Spinal cord (tissue), 10 donors: Measurements from ENCODE around the gene FHDC1. TPM values are rescaled to one million over a fixed set of nuclear protein-coding genes. Genes with fewer than 3 reads are reported as not detected.

ENCODE experiments used
- DNase-seq, 6 donors: peaks; one replicate each; pipeline versions ENCODE4 v3.0.0 to v3.0.0-alpha.2; 2013 to 2015; ENCODE audit warnings: low spot score in 6 of 6, low read depth in 4 of 6
- H3K27ac ChIP-seq: one replicate; pipeline ENCODE4 v1.5.1; 2013; ENCODE audit warnings: low read depth, low read length, control low read depth
- H3K27me3 ChIP-seq: one replicate; pipeline ENCODE4 v1.6.1; 2013; ENCODE audit warnings: low read length; ENCODE audit not compliant: control insufficient read depth, insufficient read depth
- H3K36me3 ChIP-seq: one replicate; pipeline ENCODE4 v1.6.1; 2013; ENCODE audit warnings: low read length; ENCODE audit not compliant: control insufficient read depth, insufficient read depth
- H3K4me1 ChIP-seq: one replicate; pipeline ENCODE4 v1.6.1; 2013; ENCODE audit warnings: low read length; ENCODE audit not compliant: control insufficient read depth, insufficient read depth
- H3K4me3 ChIP-seq: one replicate; pipeline ENCODE4 v1.5.1; 2013; ENCODE audit warnings: low read depth, low read length, control low read depth
- H3K9me3 ChIP-seq: one replicate; pipeline ENCODE4 v1.6.1; 2013; ENCODE audit warnings: low read length; ENCODE audit not compliant: control insufficient read depth, insufficient read depth
- WGBS: methylation state at CpG from one replicate; pipeline ENCODE4 v1.1.5; 2013; ENCODE audit warnings: missing lambda C conversion rate; ENCODE audit not compliant: insufficient coverage; 5-methylcytosine and 5-hydroxymethylcytosine counted together
- polyA plus RNA-seq, 2 donors: library from polyadenylated mRNA; unstranded; fragments of 120-200 nt; gene quantifications; one replicate each; pipeline ENCODE4 v1.2.1, GENCODE V29; 2013; ENCODE audit not compliant: insufficient read length in 2 of 2
- total RNA-seq, 2 donors: library from RNA; depleted of rRNA in 1 of 2; stranded (reverse); fragments of 120-200 nt in 1 of 2; fragments of >200 nt in 1 of 2; gene quantifications; one replicate each; pipeline versions ENCODE4 v1.2.3 to v1.2.4, GENCODE V29; 2013 to 2014
- donor health status: healthy.

FHDC1 gene
- total and polyA plus RNA-seq, 4 donors = 2.5 to 8.1 (median 5.9) TPM

DNA sequence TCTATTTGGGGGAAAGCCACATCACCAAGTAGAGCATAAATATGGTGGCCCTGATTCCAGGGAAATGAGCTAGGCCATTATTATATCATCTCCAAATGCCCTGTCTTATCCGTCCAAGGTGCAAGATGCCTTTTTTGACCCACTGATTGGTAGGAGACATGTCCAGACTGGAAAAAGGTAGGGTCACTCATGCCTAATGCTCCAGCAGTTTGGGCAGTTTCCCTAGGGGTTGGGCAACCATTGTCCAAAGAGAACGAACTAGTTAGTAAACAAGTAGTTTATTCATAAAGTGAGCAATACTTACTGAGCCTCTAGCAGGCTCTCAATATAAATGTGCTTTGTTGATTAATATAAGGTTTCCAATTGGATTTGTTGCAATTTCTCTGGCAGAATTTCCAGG, 6.2 kb downstream of the FHDC1 start:
- Histone ChIP-seq H3K4me3 (no peak overlapping the region), H3K27ac (no peak overlapping the region), H3K36me3 (no peaks in the 10 kb centered on the region), H3K4me1 (peaks cover 11% of the 10 kb centered on the region), H3K9me3 (no peaks in the 10 kb centered on the region), H3K27me3 (peaks cover 15% of the 10 kb centered on the region)
- 100% methylated on average over 1 of the region's 2 CpGs for WGBS
- no peak for DNase-seq

DNA sequence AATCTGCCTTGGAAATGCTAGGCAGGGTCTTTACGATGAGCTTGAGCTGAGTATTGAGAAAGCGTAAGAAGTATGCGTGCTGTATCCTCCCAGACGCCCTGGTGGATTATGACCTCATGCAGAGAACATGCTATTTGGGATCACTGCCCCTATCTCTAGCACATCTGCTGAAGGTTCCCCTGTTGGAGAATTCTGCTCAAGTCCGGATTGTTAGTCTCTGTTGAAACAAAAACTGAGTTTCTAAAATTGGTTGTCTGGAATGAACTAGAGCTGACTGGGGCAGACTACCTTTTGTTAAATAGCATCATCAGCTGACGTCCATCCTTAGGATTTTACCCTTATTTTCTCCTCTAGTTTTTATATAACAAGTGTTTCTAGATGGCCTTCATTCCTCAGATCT, 7.5 kb downstream of the FHDC1 start:
- no peak for DNase-seq
- no peaks in the 10 kb centered on the region for H3K9me3 ChIP-seq
- peaks cover under 1% of the 10 kb centered on the region for H3K4me1 ChIP-seq
- H3K4me3 ChIP-seq = no peak overlapping the region
- no peaks in the 10 kb centered on the region for H3K36me3 ChIP-seq
- peaks cover 8% of the 10 kb centered on the region for H3K27me3 ChIP-seq
- 89% methylated on average over 4 of the region's 6 CpGs for WGBS
- no peak overlapping the region for H3K27ac ChIP-seq

DNA sequence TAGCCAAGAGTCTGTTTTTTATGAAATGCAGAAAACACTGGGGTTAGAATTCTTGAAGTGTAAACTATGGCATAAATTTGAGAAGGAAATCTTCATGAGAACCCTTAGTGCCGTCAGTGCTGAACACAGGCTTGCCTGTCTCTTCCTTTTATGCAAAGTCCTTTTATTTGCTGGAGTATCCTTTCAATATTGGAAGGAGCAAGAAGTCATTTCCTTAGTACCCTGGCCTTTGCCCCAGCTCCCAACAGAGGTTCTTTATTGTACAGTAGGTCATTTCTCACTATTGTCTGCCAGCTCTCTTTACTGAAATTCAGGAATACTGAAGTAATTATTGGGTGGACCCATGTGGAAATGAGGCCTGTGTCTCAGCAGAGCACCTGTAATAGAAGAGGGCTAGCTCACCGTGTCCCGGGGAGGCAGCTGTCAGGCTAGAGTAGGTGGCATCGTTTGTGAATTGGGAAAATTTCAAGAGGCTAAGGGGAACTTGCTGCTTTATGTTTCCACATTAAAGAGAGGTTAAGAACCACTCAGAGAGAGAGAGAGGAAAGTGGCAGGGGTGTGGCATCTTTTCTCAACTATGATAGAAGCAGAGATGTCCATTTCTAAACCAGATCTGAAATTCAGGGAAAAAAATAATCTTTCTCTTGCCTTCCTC, 8.7 kb downstream of the FHDC1 start:
- H3K4me1 ChIP-seq = peaks cover 3% of the 10 kb centered on the region
- no peak for DNase-seq
- no peak overlapping the region for H3K4me3 ChIP-seq
- peaks cover 4% of the 10 kb centered on the region for H3K27me3 ChIP-seq
- WGBS = 63% methylated on average over 4 of the region's 4 CpGs
- no peak overlapping the region for H3K27ac ChIP-seq
- no peaks in the 10 kb centered on the region for H3K9me3 ChIP-seq
- H3K36me3 ChIP-seq = no peaks in the 10 kb centered on the region

DNA sequence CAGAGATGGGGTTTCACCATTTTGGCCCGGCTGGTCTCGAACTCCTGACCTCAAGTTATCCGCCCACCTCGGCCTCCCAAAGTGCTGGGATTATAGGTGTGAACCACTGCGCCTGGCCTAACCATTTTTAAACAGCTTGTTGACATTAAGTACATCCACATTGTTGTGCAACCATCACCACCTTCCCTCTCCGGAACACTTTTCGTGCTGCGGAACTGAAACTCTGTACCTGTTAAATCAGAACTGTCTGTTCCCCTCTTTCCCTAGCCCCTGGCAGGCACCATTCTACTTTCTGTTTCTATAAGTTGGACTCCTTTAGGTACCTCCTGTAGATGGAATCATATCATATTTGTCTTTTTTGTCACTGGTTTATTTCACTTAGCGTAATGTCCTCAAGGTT, 9.5 kb downstream of the FHDC1 start:
- Histone ChIP-seq H3K4me3 (no peak overlapping the region), H3K27me3 (no peaks in the 10 kb centered on the region), H3K36me3 (no peaks in the 10 kb centered on the region), H3K9me3 (no peaks in the 10 kb centered on the region), H3K27ac (no peak overlapping the region), H3K4me1 (peaks cover 9% of the 10 kb centered on the region)
- DNase-seq = no peak
- 83% methylated on average over 4 of the region's 9 CpGs for WGBS

DNA sequence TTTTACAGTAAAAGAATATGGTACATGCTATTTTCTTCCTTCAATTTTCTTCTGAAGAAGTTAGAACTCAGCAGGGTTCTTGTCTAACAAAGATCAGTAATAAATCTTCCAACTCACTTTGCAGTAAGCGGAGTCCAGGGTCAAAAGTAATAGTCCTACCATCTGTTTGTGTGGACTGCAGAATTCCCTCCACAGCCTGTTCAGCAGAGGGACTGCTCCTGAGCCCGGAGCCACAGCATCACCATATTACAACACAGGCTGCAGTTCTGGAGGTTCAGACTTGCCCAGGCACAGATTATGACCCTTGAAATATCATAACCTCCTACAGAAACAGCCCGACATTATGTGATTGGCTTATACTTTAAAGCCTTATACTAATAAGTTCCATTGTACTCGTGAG, 10.3 kb downstream of the FHDC1 start:
- no peak overlapping the region for H3K27ac ChIP-seq
- H3K9me3 ChIP-seq = no peaks in the 10 kb centered on the region
- no peak for DNase-seq
- no peaks in the 10 kb centered on the region for H3K36me3 ChIP-seq
- H3K4me1 ChIP-seq = peaks cover 9% of the 10 kb centered on the region
- no peak overlapping the region for H3K4me3 ChIP-seq
- H3K27me3 ChIP-seq = no peaks in the 10 kb centered on the region
- 55% methylated on average over 2 of the region's 4 CpGs for WGBS

DNA sequence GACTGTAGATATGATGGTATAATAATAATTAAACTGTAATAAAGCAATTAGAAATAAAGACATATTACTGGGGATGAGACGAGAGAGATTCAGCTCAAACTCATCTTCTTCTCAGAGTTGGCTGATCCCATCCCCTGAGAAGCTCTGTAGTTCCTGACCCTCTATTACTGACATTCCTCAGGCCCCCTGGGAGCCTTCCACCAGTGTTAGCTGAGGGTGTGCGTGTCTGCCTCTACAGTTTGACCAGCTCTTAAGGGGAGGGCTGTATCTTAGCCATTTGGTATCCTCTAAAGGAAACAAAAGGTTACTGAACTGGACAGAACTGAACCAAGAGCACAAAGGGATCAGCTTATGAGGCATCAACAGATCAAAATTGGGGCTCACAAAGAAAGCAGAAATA, 11.2 kb downstream of the FHDC1 start:
- H3K27me3 ChIP-seq = no peaks in the 10 kb centered on the region
- peaks cover 9% of the 10 kb centered on the region for H3K4me1 ChIP-seq
- H3K36me3 ChIP-seq = no peaks in the 10 kb centered on the region
- 60% methylated on average over 1 of the region's 2 CpGs for WGBS
- H3K9me3 ChIP-seq = no peaks in the 10 kb centered on the region
- H3K4me3 ChIP-seq = no peak overlapping the region
- DNase-seq = no peak
- H3K27ac ChIP-seq = no peak overlapping the region

DNA sequence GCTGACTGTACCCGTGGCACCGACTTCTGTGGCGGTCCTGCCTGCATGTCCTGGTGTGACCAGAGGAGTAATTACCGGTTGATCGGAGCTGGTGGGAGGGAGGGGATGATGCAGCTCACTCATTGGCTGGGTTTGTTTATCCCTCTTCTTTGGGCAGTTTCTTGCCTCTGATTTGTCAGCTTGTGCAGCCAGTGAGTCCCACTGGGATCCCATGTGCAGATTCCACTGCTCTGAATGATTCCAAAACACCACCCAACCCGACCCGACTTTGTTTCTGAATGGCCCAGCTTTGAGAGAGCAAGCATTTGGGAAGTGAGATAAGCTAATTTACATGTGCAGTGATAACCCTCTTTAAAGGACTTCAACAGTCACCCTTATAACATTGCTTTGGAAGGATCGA, 13.8 kb downstream of the FHDC1 start:
- H3K4me1 ChIP-seq = peaks cover 9% of the 10 kb centered on the region
- H3K36me3 ChIP-seq = no peaks in the 10 kb centered on the region
- H3K27me3 ChIP-seq = no peaks in the 10 kb centered on the region
- no peaks in the 10 kb centered on the region for H3K9me3 ChIP-seq
- no peak overlapping the region for H3K27ac ChIP-seq
- DNase-seq = no peak
- WGBS = 77% methylated on average over 3 of the region's 8 CpGs
- H3K4me3 ChIP-seq = no peak overlapping the region

DNA sequence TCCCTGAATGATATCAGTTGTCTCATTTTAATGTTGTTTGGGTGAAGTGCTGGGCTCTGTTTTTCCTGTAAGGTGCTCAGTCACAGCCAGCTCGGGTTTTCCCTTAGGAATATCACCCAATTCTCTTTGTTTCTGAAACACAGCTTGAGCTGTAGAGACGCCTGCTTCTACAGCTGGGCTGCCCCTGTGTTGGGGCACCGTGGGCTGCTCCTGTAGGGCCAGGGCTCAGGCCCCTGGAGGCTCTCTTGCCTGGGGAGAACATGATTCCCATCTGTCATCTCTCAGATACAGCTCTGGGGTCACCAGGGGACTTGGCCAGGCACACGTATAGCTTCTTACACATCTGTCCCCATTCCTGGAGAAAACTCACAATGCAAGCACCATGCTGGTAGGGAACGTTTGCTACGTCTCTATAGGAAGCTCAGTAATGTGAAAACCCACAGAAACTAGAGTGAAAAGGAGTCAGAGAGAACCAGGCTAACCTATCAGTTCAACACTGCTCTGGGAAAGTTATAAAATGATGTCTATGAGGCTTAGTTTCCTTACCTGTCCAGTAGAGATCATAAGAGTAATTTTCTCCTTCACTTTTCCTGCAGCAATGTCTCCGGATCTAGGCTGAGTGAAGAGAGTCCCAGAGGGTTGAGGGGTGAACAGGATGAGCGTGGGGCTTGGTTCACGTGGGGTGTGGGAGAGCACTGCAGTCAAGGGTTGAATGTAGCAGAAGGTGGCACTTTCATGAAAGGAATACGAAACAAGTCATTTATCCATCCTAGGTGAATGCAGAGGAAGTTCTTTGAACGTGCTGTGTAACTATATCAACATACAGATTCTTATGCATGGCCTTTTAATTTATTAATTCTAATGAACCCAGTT, 14.5 kb downstream of the FHDC1 start:
- Histone ChIP-seq H3K36me3 (no peaks in the 10 kb centered on the region), H3K4me3 (no peak overlapping the region), H3K27me3 (no peaks in the 10 kb centered on the region), H3K27ac (no peak overlapping the region), H3K4me1 (peaks cover 9% of the 10 kb centered on the region), H3K9me3 (no peaks in the 10 kb centered on the region)
- WGBS = 52% methylated on average over 3 of the region's 11 CpGs
- DNase-seq = no peak

DNA sequence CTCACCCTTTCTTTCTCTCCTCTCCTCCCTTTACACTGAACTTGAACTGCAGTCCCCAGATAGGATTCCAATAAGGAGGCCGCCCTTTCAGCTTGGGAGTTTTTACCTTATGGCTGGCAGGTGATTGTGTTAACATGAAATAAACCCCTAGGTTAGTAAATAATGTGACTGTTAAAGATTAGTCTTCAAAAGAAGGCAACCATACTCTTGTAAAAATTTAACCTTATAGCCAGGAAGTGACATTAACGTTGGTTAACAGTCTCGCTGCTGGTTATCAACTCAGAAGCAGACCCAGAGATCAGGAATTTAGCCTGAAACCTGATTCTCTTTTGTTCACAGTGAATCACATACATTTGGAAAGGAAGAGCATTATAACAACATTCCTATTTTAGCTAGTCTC, 15.2 kb downstream of the FHDC1 start:
- H3K27ac ChIP-seq = no peak overlapping the region
- WGBS = 62% methylated on average over 2 of the region's 3 CpGs
- H3K27me3 ChIP-seq = no peaks in the 10 kb centered on the region
- no peak for DNase-seq
- H3K4me1 ChIP-seq = peaks cover 9% of the 10 kb centered on the region
- H3K4me3 ChIP-seq = no peak overlapping the region
- H3K9me3 ChIP-seq = no peaks in the 10 kb centered on the region
- no peaks in the 10 kb centered on the region for H3K36me3 ChIP-seq

DNA sequence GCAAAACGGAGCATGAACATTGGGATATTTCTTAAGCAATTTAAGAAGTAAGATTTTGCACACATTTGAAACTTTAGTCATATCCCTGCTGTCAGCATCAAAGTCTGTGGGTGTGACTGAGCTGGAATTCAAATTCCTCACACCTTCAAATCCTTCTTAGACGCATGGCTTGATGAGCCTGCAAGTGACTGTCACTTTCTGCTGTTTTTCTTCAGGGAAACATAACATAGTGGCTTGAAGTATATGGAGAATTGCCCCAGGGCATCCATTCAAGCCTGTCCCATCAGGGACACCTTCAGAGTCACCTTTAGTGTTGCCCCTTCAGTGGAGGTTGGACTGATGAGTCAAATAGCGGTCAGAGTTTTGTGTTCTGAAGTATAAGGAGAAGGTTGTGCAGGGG, 17.4 kb downstream of the FHDC1 start:
- no peak overlapping the region for H3K4me3 ChIP-seq
- no peaks in the 10 kb centered on the region for H3K9me3 ChIP-seq
- WGBS = 100% methylated on average over 1 of the region's 3 CpGs
- H3K36me3 ChIP-seq = no peaks in the 10 kb centered on the region
- H3K4me1 ChIP-seq = peaks cover 19% of the 10 kb centered on the region
- no peak for DNase-seq
- H3K27me3 ChIP-seq = no peaks in the 10 kb centered on the region
- no peak overlapping the region for H3K27ac ChIP-seq
